Testis (tissue), 2 donors: ENCODE data around the gene GMDS.

Source experiments
- CTCF ChIP-seq, 3 experiments: fragments of 450-650 bp in 2 of 3; fragments of 200-600 bp in 1 of 3; sonication (generic) in 1 of 3; IDR thresholded peaks; one replicate each; pipeline ENCODE4 v1.5.1; 2016 to 2019; ENCODE audit warnings: antibody characterized with exemption in 3 of 3, mild to moderate bottlenecking in 2 of 3, moderate library complexity in 1 of 3
- POLR2A ChIP-seq: fragments of 450-650 bp; IDR thresholded peaks from one replicate; pipeline ENCODE4 v1.6.1; 2017; ENCODE audit warnings: antibody characterized with exemption, mild to moderate bottlenecking, moderate library complexity

- TF ChIP-seq POLR2A: no peak
- TF ChIP-seq CTCF (IDR thresholded peaks at IDR 0.05): no peak
Measured at GRCh38 chr6:1810880-1811279, 434.5 kb downstream of the GMDS start.
